Right lobe of liver (tissue), 4 donors: ENCODE measurements around the gene TSPYL2.

Experiments
- CTCF ChIP-seq, 4 donors: fragments of 200-600 bp in 3 of 4; fragments of 450-650 bp in 1 of 4; IDR thresholded peaks; one replicate each; pipeline versions ENCODE4 v1.5.1 to v1.8.0; 2016 to 2022; ENCODE audit warnings: antibody characterized with exemption in 4 of 4, mild to moderate bottlenecking in 2 of 4
- POLR2A ChIP-seq: fragments of 450-650 bp; IDR thresholded peaks from one replicate; pipeline ENCODE4 v1.6.1; 2017; ENCODE audit warnings: antibody characterized with exemption, mild to moderate bottlenecking
- donor health status: DM: no; HTN: no; CAD: no.
- donor health status: DM: no; HTN: no; CAD: no.
- donor health status: DM: no; HTN: yes; CAD: no.

GRCh38 chrX:53089925-53090324, 7.8 kb downstream of the TSPYL2 start:
- no peak for TF ChIP-seq CTCF (IDR thresholded peaks at IDR 0.05)
- TF ChIP-seq POLR2A: no peak
